HG03442 (cell line): ENCODE results near the gene NEDD8.
A peak's percentile ranks its signal among the peaks of the same experiment; 100 is the strongest.

Source experiments
- ATAC-seq: cut with Tn5 transposase; IDR thresholded peaks from one replicate; pipeline ENCODE4 v1.9.1; 2021; ENCODE audit warnings: mild to moderate bottlenecking, moderate library complexity; ENCODE audit not compliant: unreplicated experiment

Gene NEDD8

GRCh38 chr14:24182110-24182882 lies 49.9 kb downstream of the NEDD8 start:
- no peak for ATAC-seq

DNA sequence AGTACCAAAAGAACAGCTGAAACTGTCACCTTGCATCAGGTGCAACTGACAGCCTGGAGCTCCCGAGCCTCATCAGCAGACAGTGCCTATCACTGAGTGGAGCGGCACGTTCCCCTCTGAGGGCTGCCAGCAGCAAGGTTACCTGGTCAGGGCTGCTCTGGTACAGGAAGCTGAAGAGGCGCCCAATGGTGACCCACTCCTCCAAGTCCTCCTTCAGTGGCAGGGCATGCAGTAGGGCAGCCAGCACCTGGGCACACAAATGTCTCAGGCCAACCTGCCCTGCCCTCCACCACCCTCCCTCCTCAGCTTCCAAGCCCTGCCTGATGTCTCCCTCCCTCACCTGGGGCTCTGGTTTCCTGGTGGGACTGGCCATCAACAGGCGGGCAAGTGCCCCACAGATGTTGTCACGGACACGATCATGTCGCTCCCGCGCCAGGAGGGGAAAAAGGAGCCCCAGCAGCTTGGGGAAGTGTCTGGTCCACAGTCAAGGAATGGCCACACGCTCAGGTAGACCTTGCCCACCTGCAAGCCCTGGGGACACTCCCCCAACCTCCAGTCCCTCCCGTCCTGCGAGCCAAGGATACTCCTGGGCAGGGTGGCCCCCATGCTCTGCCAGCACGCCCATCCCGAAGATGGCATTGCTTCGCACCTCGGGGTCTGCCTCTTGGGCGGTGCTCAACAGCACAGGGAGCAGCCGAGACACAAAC lies 50.6 kb downstream of the NEDD8 start:
- ATAC-seq, result no peak

- no peak for ATAC-seq
Measured at GRCh38 chr14:24179961-24180796, 52.0 kb downstream of the NEDD8 start.

GRCh38 chr14:24179294-24179960 lies 52.7 kb downstream of the NEDD8 start:
- no peak for ATAC-seq

- ATAC-seq, result no peak
Measured at GRCh38 chr14:24178399-24179178, 53.6 kb downstream of the NEDD8 start.

- ATAC-seq, result no peak
Measured at GRCh38 chr14:24177891-24178290, 54.3 kb downstream of the NEDD8 start.

- ATAC-seq, result no peak
Measured at GRCh38 chr14:24177041-24177825, 54.9 kb downstream of the NEDD8 start.

DNA sequence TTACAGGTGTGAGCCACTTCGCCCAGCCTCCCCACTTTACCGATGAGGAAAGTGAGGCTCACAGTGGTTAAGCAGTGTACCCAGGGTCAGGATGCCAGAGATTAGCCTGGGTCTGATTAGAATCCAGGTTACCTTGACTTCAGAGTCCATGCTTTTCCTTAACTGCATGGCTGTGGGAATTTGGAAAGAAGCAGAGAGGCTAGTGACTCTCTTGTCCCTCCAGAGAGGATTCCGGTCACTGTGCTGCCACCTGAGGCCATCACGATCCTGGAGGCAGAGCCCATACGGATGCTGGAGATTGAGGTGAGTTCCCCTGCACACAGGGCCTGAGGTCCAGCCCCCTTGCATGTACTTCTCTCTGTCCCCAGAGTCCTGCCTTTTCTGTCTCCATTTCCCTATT lies 55.6 kb downstream of the NEDD8 start:
- ATAC-seq, result no peak

DNA sequence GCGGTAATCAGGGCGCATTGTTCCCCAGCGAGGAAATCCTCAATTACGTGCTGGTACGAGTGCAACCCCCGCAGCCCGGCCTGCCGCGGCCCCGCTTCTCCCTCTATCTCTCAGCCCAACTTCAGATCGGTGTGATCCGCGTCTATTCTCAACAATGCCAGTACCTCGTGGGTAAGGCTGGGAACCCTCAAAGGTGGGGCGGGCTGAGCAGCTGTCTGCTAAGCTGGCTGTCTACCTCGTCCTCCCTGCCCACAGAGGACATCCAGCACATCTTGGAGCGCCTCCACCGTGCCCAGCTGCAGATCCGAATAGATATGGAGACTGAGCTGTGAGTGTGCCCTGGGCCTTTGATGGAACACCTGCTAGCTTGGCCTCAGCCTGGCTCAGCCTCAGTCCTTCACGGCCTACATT lies 59.3 kb downstream of the NEDD8 start:
- no peak for ATAC-seq

DNA sequence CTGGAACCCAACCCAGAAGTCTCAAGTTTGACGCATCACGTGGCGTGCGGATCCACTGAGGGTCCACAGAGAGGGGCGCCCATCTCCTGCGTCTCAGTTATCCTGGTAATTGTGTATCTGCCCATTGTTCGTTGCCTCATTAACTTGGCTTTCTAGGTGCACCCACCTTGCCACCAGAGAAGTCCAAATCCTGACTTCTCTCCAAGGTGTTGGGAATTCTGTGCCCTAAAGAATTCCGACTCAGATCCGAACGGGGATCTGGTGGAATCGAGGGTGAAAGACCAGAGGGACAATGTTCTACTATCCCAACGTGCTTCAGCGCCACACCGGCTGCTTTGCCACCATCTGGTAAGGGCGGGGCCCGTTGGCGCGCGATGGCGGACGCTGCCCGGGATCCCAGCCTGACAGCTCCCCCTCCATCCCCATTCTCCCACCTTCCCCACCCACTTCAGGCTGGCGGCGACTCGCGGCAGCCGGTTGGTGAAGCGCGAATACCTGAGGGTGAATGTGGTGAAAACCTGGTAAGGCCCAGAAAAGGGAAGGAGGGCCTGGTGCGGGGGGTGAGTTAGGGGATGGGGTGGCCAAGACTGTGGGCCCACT lies 59.8 kb downstream of the NEDD8 start:
- ATAC-seq, result no peak

DNA sequence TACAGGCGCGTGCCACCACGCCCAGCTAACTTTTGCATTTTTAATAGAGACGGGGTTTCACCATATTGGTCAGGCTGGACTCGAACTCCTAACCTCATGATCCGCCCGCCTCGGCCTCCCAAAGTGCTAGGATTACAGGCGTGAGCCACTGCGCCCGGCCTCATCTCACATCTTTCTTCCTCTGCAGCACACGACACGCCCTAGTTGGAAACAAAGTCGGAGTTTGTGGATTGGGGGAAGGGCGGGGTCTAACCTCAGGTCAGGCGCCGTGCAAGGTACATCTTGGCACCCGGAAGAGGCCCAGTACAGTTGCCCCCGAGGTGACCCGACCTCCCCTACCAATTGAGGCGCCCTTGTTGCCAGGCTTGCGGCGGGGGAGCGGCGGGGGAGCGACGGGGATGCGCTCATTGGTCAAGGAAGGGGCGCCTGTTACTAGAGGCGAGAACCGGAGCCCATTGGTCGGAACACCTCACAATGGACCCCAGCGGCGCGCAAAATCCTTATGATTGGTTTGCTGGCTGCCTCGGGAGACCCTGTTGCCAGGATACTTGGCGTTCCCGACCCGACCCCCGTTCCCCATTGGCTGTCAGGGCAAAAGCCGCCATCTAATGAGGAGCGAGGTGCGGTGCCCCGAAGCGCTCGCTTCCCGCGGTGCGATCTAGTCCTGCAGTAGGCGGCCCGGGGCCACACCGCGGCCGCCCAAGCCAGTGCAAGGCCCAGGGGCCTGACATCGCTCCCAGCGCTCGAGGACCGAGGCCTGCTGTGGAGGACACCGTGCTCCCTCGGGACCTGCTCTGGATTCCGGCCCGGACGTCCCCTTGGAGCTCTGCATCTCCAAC lies 60.5 kb downstream of the NEDD8 start, which contains the start of gene REC8:
TSS of gene REC8 (plus strand) at position 659 of the 839 bp plus-strand sequence. CDS start 473 bp downstream, outside the sequence.
- ATAC-seq, result peak; percentile 84

GRCh38 chr14:24167469-24168114 lies 64.6 kb downstream of the NEDD8 start:
- no peak for ATAC-seq
